PFSK-1 (cell line): ENCODE measurements around the gene SYN1.

Source experiments
- POLR2AphosphoS5 ChIP-seq: IDR thresholded peaks from 2 replicates; pipeline ENCODE4 v1.6.1; 2012; ENCODE audit warnings: low read depth, mild to moderate bottlenecking, control low read depth, low read length, moderate library complexity
- SIN3A ChIP-seq: IDR thresholded peaks from 2 replicates; pipeline ENCODE4 v1.6.1; 2012; ENCODE audit warnings: mild to moderate bottlenecking, low read length, moderate library complexity, borderline replicate concordance; ENCODE audit not compliant: insufficient read depth

DNA sequence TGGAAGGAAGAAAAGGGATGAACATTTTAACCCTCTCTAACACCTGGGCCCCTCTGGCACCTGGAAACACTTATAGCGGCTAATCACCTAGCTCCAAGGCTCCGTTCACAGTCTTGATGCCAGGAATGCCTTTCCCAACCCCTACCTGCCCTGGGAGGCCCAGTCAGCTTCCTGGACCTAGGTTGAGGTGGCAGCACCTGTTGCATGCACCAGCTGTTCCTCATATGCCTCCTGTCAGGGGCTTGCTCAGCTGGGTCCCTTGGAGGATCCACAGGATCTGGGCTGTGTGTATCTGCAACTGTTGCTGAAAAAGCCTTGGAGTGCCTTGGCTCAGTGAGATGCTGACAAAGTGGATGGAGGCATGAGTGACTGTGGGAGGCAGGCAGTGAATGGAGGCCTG lies 5.7 kb upstream of the SYN1 start:
- TF ChIP-seq POLR2AphosphoS5 (no peak), SIN3A (no peak)
